IMR-90 (cell line): ENCODE measurements around the gene SURF1. TPM values are rescaled to one million over a fixed set of nuclear protein-coding genes. Genes with fewer than 3 reads are reported as not detected.

Experiments
- ATAC-seq: fragments of 200-7000 bp; cut with Tn5 transposase; 2 replicates; pipeline ENCODE4 v1.9.1; 2020; ENCODE audit warnings: low read depth, mild to moderate bottlenecking, moderate library complexity
- BruUV-seq: library from RNA; stranded (reverse); fragments of 400-500 nt; replicated peaks from 2 replicates; lab custom pipeline; 2021; lab: Mats Ljungman, UMichigan
- CTCF ChIA-PET: fragments of 300-600 bp; formaldehyde crosslinking; extraction: SDS; loops from one replicate; lab custom pipeline; 2021; ENCODE audit warnings: antibody characterized with exemption; lab: Yijun Ruan, JAX
- POLR2A ChIA-PET: fragments of 300-600 bp; sonication (Branson Sonifier 250); formaldehyde crosslinking; loops from one replicate; lab custom pipeline; 2022; ENCODE audit warnings: antibody characterized with exemption; ENCODE audit not compliant: unreplicated experiment; lab: Charles Lee
- DNase-seq: peaks from one replicate; pipeline ENCODE4 v3.0.0; 2013
- H2AFZ ChIP-seq: replicated peaks from 2 replicates; pipeline ENCODE3; 2013; ENCODE audit warnings: low read length, mild to moderate bottlenecking; ENCODE audit not compliant: poor library complexity
- H2AK5ac ChIP-seq: 2 replicates; pipeline ENCODE4 v1.6.1; 2013; ENCODE audit warnings: low read depth, low read length, inconsistent platforms
- H2AK9ac ChIP-seq: replicated peaks from 2 replicates; pipeline ENCODE3; 2013; ENCODE audit warnings: mild to moderate bottlenecking, low read depth, low read length, moderate library complexity; ENCODE audit not compliant: poor library complexity
- H2BK120ac ChIP-seq: 2 replicates; pipeline ENCODE4 v1.6.1; 2013; ENCODE audit warnings: low read depth, low read length, inconsistent platforms
- H2BK15ac ChIP-seq: 3 replicates; pipeline ENCODE4 v1.6.1; 2013; ENCODE audit warnings: low read depth, low read length, inconsistent platforms
- H2BK20ac ChIP-seq: 2 replicates; pipeline ENCODE4 v1.6.1; 2013; ENCODE audit warnings: low read depth, mild to moderate bottlenecking, inconsistent platforms, low read length, moderate library complexity
- H2BK5ac ChIP-seq: 2 replicates; pipeline ENCODE4 v1.6.1; 2013; ENCODE audit warnings: mild to moderate bottlenecking, low read depth, low read length, inconsistent platforms; ENCODE audit not compliant: poor library complexity, severe bottlenecking
- H3K14ac ChIP-seq: replicated peaks from 2 replicates; pipeline ENCODE4 v1.6.1; 2013; ENCODE audit warnings: low read depth, low read length, inconsistent platforms
- H3K18ac ChIP-seq: 2 replicates; pipeline ENCODE4 v1.6.1; 2013; ENCODE audit warnings: low read depth, low read length, control low read depth
- H3K23ac ChIP-seq: 2 replicates; pipeline ENCODE4 v1.6.1; 2013; ENCODE audit warnings: low read depth, low read length, inconsistent platforms
- H3K27ac ChIP-seq: 2 replicates; pipeline ENCODE4 v1.5.1; 2013; ENCODE audit warnings: mild to moderate bottlenecking, control low read depth, low read length; ENCODE audit not compliant: insufficient read depth
- H3K27me3 ChIP-seq: 2 replicates; pipeline ENCODE4 v1.6.1; 2013; ENCODE audit warnings: low read length; ENCODE audit not compliant: control insufficient read depth, insufficient read depth
- H3K36me3 ChIP-seq: 2 replicates; pipeline ENCODE4 v1.6.1; 2013; ENCODE audit warnings: low read length, mixed read lengths; ENCODE audit not compliant: control insufficient read depth, insufficient read depth
- H3K4ac ChIP-seq: 2 replicates; pipeline ENCODE4 v1.6.1; 2013; ENCODE audit warnings: low read depth, low read length, inconsistent platforms
- H3K4me1 ChIP-seq: 2 replicates; pipeline ENCODE4 v1.6.1; 2013; ENCODE audit warnings: low read length, mixed read lengths; ENCODE audit not compliant: control insufficient read depth, insufficient read depth
- H3K4me2 ChIP-seq: 2 replicates; pipeline ENCODE4 v1.6.1; 2013; ENCODE audit warnings: low read depth, mild to moderate bottlenecking, control low read depth, low read length, moderate library complexity
- H3K4me3 ChIP-seq: 2 replicates; pipeline ENCODE4 v1.5.1; 2013; ENCODE audit warnings: low read depth, mild to moderate bottlenecking, control low read depth, low read length, moderate library complexity; ENCODE audit not compliant: insufficient read depth
- H3K56ac ChIP-seq: 2 replicates; pipeline ENCODE4 v1.6.1; 2013; ENCODE audit warnings: low read length, inconsistent platforms; ENCODE audit not compliant: insufficient read depth; ENCODE audit errors: extremely low read depth
- H3K79me1 ChIP-seq, 2 experiments: 2 replicates each; pipeline ENCODE4 v1.6.1; 2013; ENCODE audit warnings: low read length in 2 of 2, inconsistent platforms in 1 of 2, low read depth in 1 of 2
- H3K9ac ChIP-seq: 2 replicates; pipeline ENCODE4 v1.6.1; 2013; ENCODE audit warnings: low read depth, low read length, control low read depth
- H3K9me1 ChIP-seq: 2 replicates; pipeline ENCODE4 v1.6.1; 2013; ENCODE audit warnings: low read length, inconsistent platforms; ENCODE audit not compliant: insufficient read depth
- H3K9me3 ChIP-seq: 2 replicates; pipeline ENCODE4 v1.6.1; 2013; ENCODE audit warnings: low read length; ENCODE audit not compliant: control insufficient read depth, insufficient read depth
- H4K20me1 ChIP-seq: 2 replicates; pipeline ENCODE4 v1.6.1; 2013; ENCODE audit warnings: low read length, inconsistent platforms; ENCODE audit not compliant: insufficient read depth
- H4K5ac ChIP-seq: 2 replicates; pipeline ENCODE4 v1.6.1; 2013; ENCODE audit warnings: mild to moderate bottlenecking, low read depth, low read length, control low read depth
- H4K8ac ChIP-seq, 2 experiments: 2 replicates each; pipeline ENCODE4 v1.6.1; 2013; ENCODE audit warnings: low read depth in 2 of 2, low read length in 2 of 2, control low read depth in 1 of 2, inconsistent platforms in 1 of 2
- H4K91ac ChIP-seq: 2 replicates; pipeline ENCODE4 v1.6.1; 2013; ENCODE audit warnings: low read depth, low read length, inconsistent platforms; ENCODE audit not compliant: insufficient read depth
- CEBPB ChIP-seq: IDR thresholded peaks from 2 replicates; pipeline ENCODE4 v1.6.1; 2012; ENCODE audit warnings: low read depth, low read length, improper control_type of control experiment
- MAFK ChIP-seq: IDR thresholded peaks from 2 replicates; pipeline ENCODE4 v1.6.1; 2012; ENCODE audit warnings: low read depth, low read length, improper control_type of control experiment
- SMC3 ChIP-seq: fragments of 150-350 bp; IDR thresholded peaks from 2 replicates; pipeline ENCODE4 v1.6.1; 2016; ENCODE audit warnings: low read depth, mild to moderate bottlenecking, antibody characterized with exemption, low read length, moderate library complexity
- WGBS, 2 experiments: methylation state at CpG; one replicate each; pipeline versions ENCODE4 v1.1.5 to v1.1.7; 2013; ENCODE audit warnings: missing lambda C conversion rate in 2 of 2; ENCODE audit not compliant: insufficient read length in 1 of 2; ENCODE audit errors: extremely low coverage in 2 of 2; 5-methylcytosine and 5-hydroxymethylcytosine counted together
- dilution Hi-C: fragments of 300-500 bp; cut with HindIII; formaldehyde crosslinking; loops from one replicate; pipeline ENCODE4 v1.14.3; 2018; ENCODE audit warnings: low sequenced_read_pairs; ENCODE audit not compliant: unreplicated experiment
- in situ Hi-C: fragments of 300-500 bp; cut with MboI; formaldehyde crosslinking; loops from 3 replicates; pipeline ENCODE4 v1.14.3; 2019; ENCODE audit warnings: low sequenced_read_pairs, inconsistent platforms, mixed read lengths
- intact Hi-C: fragments of 100-400 bp; cut with micrococcal nuclease; formaldehyde crosslinking; loops from 2 replicates; pipeline ENCODE4 v1.10.0; 2022
- polyA plus RNA-seq, 3 experiments: library from polyadenylated mRNA; depleted of rRNA; stranded (reverse); fragments of >200 nt; gene quantifications; 2 replicates each; pipeline ENCODE4 v1.2.3, GENCODE V29; 2012; ENCODE audit warnings: low replicate concordance in 1 of 3
- total RNA-seq: library from RNA; depleted of rRNA; stranded (reverse); fragments of >200 nt; gene quantifications from 2 replicates; pipeline ENCODE4 v1.2.3, GENCODE V29; 2012

SURF1 gene
- total and polyA plus RNA-seq, 2 of the 4 experiments (the other 2 are of a cell fraction): 15.1 to 24.5 TPM

DNA sequence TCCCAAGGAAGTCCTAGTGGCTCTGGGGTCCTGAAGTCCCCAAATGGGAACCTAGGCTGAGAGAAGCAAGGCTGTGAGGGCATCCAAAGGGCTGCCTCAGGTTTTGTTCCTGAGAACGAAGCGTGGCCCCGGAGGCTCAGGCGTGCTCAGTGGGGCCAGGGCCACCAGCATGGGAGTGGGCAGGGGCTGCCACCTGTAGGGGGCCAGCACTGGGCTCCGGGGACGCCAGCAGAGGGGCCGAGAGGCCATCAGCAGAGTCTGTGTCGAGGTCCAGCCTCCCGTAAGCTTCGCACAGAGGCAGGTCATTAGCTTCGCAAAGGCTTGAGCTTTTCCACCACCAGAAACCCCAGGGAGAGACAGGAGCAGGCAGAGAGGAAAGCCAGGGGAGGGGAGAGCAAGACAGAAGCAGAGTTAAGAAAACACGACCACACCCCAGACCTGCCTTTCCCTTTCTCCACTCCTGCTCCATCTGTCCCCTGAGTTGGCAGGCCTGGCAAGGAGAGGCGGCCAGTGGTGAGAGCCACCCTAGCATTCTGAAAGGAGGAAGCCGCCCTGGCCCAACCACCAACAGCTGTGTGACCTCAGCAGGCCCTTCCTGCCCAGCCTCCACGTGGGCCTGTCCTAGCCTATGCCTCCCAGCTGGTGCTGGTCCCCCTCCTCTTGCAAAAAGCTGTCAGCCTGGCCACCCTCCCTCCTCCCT is 14.8 kb downstream of the SURF1 start (continued):
- no peak for TF ChIP-seq MAFK

DNA sequence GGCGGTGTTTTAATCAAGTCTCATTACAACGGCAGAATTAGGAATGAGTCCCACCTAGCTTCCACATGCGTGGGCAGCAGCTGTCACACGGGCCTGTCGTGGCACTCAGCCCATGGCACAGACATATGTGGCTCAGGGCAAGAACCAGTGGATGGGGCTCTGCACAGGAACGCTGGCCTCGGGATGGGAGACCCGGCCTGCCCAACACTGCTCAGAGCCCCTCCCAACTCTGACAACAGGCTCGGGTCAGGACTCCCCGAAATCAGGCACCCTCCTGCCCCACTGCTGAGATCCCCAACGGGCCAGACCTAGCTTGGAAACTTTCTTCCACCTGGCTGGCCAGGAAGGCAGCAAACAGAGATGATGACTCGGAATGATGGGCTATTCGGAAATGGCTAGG is 15.4 kb downstream of the SURF1 start:
- ChIA-PET CTCF (no interaction called here), POLR2A (no interaction called here)
- Histone ChIP-seq H4K20me1 (0 out of 2 replicates have a peak, but pooled peaks cover 1% of the 10 kb centered on the region), H3K9me1 (0 out of 2 replicates have a peak, but pooled peaks cover 4% of the 10 kb centered on the region), H3K27ac (no peak overlapping the region), H4K8ac (no peak overlapping the region), H3K4me3 (no peak overlapping the region), H2BK15ac (no peak overlapping the region), H4K91ac (no peak overlapping the region), H3K14ac (no peak overlapping the region), H3K4me2 (no peak overlapping the region), H2AK5ac (no peak overlapping the region), H3K4me1 (no peaks in the 10 kb centered on the region), H4K5ac (no peak overlapping the region), H3K36me3 (peaks cover 63% of the 10 kb centered on the region), H2AK9ac (no peak overlapping the region), H3K9me3 (no peaks in the 10 kb centered on the region), H2AFZ (no peak overlapping the region), H3K79me1 (peaks cover 15 to 32% of the 10 kb centered on the region in 2 experiments; a peak in 3 of 4 replicates), H3K56ac (no peak overlapping the region), H3K18ac (no peak overlapping the region), H3K4ac (no peak overlapping the region), H3K23ac (no peak overlapping the region), H2BK5ac (no peak overlapping the region), H2BK120ac (no peak overlapping the region), H2BK20ac (no peak overlapping the region), H3K27me3 (no peaks in the 10 kb centered on the region), H3K9ac (no peak overlapping the region)
- WGBS, 2 experiments: 94% methylated on average over 12 of the region's 13 CpGs; no CpG with 5 or more reads in 1 of the 2 experiments
- in situ Hi-C loops: no loop called here
- BruUV-seq: no TSS peak
- TF ChIP-seq SMC3 (no peak), CEBPB (no peak)
- no peak for DNase-seq
- dilution Hi-C loops: no loop called here
- no peak for ATAC-seq
- intact Hi-C loops: no loop called here
